Left ventricle myocardium inferior (tissue), 1 donor: ENCODE results near the gene DOK7. TPM values are rescaled to one million over a fixed set of nuclear protein-coding genes. Genes with fewer than 3 reads are reported as not detected.
"Not testable (repeated sequence)": the region's sequence is repeated elsewhere in the genome, so short reads cannot be mapped to it uniquely, and the experiment has no call there.

Experiments
- DNase-seq: peaks from one replicate; pipeline ENCODE4 v3.0.0-alpha.2; 2020
- H3K27ac ChIP-seq: fragments of 200-600 bp; replicated peaks from 2 replicates; pipeline ENCODE4 v1.8.0; 2021
- H3K27me3 ChIP-seq: fragments of 200-600 bp; 2 replicates; pipeline ENCODE4 v1.8.0; 2021; ENCODE audit warnings: low read depth
- H3K36me3 ChIP-seq: fragments of 200-600 bp; 2 replicates; pipeline ENCODE4 v1.8.0; 2021
- H3K4me1 ChIP-seq: fragments of 200-600 bp; 2 replicates; pipeline ENCODE4 v1.8.0; 2021
- H3K4me3 ChIP-seq: fragments of 200-600 bp; 2 replicates; pipeline ENCODE4 v1.8.0; 2021; ENCODE audit warnings: mild to moderate bottlenecking, moderate library complexity
- H3K9me3 ChIP-seq: fragments of 200-600 bp; replicated peaks from 2 replicates; pipeline ENCODE4 v1.8.0; 2021
- intact Hi-C: fragments of 100-400 bp; cut with micrococcal nuclease; formaldehyde crosslinking; loops from one replicate; pipeline ENCODE4 v1.11.0; 2022
- total RNA-seq: library from RNA; stranded (reverse); fragmentation: NEBNext Ultra II Directional; extraction: Animal tissue kit (Norgen Biotek cat#: 25700); gene quantifications from one replicate; pipeline ENCODE4 v1.2.1, GENCODE V29; 2021
- TF ChIP-seq, protein P1 (sequence below): fragments of 200-600 bp; IDR thresholded peaks from 2 replicates; pipeline ENCODE4 v1.8.0; 2021; ENCODE audit warnings: antibody characterized with exemption, mild to moderate bottlenecking, borderline replicate concordance
- donor health status: DM: no; HTN: yes; CAD: no; lungs with severe emphysema.

The DOK7 gene
- total RNA-seq, 1 donor from 2014 or later: 46.7 TPM

- H3K4me3 ChIP-seq: peak overlapping the region; percentile 97
- intact Hi-C loops: no loop called here
- H3K4me1 ChIP-seq: peaks cover 54% of the 10 kb centered on the region
- no peaks in the 10 kb centered on the region for H3K27me3 ChIP-seq
- H3K36me3 ChIP-seq: peaks cover 14% of the 10 kb centered on the region
- no peak for DNase-seq
- H3K27ac ChIP-seq: no peak overlapping the region
- TF ChIP-seq, protein P1, sequence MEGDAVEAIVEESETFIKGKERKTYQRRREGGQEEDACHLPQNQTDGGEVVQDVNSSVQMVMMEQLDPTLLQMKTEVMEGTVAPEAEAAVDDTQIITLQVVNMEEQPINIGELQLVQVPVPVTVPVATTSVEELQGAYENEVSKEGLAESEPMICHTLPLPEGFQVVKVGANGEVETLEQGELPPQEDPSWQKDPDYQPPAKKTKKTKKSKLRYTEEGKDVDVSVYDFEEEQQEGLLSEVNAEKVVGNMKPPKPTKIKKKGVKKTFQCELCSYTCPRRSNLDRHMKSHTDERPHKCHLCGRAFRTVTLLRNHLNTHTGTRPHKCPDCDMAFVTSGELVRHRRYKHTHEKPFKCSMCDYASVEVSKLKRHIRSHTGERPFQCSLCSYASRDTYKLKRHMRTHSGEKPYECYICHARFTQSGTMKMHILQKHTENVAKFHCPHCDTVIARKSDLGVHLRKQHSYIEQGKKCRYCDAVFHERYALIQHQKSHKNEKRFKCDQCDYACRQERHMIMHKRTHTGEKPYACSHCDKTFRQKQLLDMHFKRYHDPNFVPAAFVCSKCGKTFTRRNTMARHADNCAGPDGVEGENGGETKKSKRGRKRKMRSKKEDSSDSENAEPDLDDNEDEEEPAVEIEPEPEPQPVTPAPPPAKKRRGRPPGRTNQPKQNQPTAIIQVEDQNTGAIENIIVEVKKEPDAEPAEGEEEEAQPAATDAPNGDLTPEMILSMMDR: no peak
- no peaks in the 10 kb centered on the region for H3K9me3 ChIP-seq
These were observed 67.7 kb downstream of the DOK7 start for GRCh38 chr4:3530663-3531254.

- DNase-seq: no peak
These were observed 68.3 kb downstream of the DOK7 start for GRCh38 chr4:3531318-3531878.

GRCh38 chr4:3531879-3532750 is 69.0 kb downstream of the DOK7 start, which contains the start of gene LRPAP1:
Gene LRPAP1, minus strand, starts transcription at chr4:3532422. Its CDS starts 10 bp downstream, at chr4:3532412.
- DNase-seq: peak; percentile 91
- Histone ChIP-seq H3K4me3 (peak within 1 kb of the TSS; percentile 97), H3K36me3 (peaks cover 14% of the 10 kb centered on the region), H3K9me3 (no peaks in the 10 kb centered on the region), H3K27me3 (no peaks in the 10 kb centered on the region), H3K27ac (peak within 1 kb of the TSS; percentile 84), H3K4me1 (peaks cover 54% of the 10 kb centered on the region)
- intact Hi-C loops: no loop called here
- TF ChIP-seq, protein P1: no peak

More at GRCh38 chr4:3531318-3531878, 68.3 kb downstream of the DOK7 start:
- peaks cover 54% of the 10 kb centered on the region for H3K4me1 ChIP-seq
- H3K4me3 ChIP-seq: peak overlapping the region; percentile 97
- peaks cover 14% of the 10 kb centered on the region for H3K36me3 ChIP-seq
- TF ChIP-seq, protein P1: no peak
- H3K9me3 ChIP-seq: no peaks in the 10 kb centered on the region
- H3K27ac ChIP-seq: peak overlapping the region; percentile 84
- intact Hi-C loops: no loop called here
- H3K27me3 ChIP-seq: no peaks in the 10 kb centered on the region

DNA sequence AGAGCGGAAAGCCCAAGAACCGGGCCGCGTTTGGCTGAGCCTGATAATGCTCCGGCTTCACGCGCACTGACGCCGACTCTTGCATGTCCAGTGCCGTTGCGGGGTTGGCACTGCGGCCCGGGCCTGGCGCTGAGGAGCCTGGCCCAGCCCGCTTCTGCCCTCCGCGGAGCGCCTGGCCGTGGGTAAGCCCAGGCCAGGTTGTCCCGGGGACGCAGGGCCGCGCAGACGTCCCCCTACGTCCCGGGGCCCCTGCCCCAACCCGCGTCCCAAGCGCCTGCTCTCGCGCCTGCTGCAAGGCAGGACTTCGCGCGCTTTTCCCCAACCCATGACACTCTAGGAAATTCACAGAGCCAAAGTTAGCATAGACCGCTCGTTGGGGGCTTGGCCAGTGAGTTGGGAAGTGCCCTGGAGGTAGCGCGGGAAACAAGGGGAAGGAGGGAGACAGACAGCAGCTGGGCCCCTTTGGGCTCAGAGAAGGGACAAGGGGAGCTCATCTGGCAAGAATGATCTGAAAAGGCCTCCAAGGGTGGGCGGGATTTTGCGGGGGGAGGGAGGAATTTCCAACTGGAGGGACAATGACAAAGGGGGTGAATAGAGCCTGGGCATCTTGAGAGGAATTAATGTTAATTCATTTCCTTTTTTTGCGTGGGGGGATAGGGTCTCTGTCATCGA is 69.8 kb downstream of the DOK7 start:
- Histone ChIP-seq H3K36me3 (peaks cover 11% of the 10 kb centered on the region), H3K27me3 (no peaks in the 10 kb centered on the region), H3K4me3 (peak overlapping the region; percentile 97), H3K27ac (peak overlapping the region; percentile 84), H3K9me3 (no peaks in the 10 kb centered on the region), H3K4me1 (peaks cover 49% of the 10 kb centered on the region)
- no peak for DNase-seq
- TF ChIP-seq, protein P1: no peak
- intact Hi-C loops: no loop called here

- intact Hi-C loops: no loop called here
- Histone ChIP-seq H3K4me3 (no peak overlapping the region), H3K27ac (no peak overlapping the region), H3K4me1 (peaks cover 44% of the 10 kb centered on the region), H3K27me3 (no peaks in the 10 kb centered on the region), H3K36me3 (peaks cover 7% of the 10 kb centered on the region), H3K9me3 (no peaks in the 10 kb centered on the region)
- TF ChIP-seq, protein P1: no peak
- DNase-seq: no peak
These were observed 70.3 kb downstream of the DOK7 start for GRCh38 chr4:3533423-3533820.

- H3K4me3 ChIP-seq, intact Hi-C loops, H3K27me3 ChIP-seq, H3K9me3 ChIP-seq, DNase-seq, H3K27ac ChIP-seq, H3K36me3 ChIP-seq: not testable (repeated sequence)
- peaks cover 21% of the 10 kb centered on the region for H3K4me1 ChIP-seq
These were observed 72.7 kb downstream of the DOK7 start for GRCh38 chr4:3535812-3536211.

- intact Hi-C loops, DNase-seq, H3K4me3 ChIP-seq, H3K36me3 ChIP-seq, H3K27ac ChIP-seq, H3K9me3 ChIP-seq, H3K4me1 ChIP-seq, H3K27me3 ChIP-seq: not testable (repeated sequence)
These were observed 75.8 kb downstream of the DOK7 start for GRCh38 chr4:3538906-3539305.

DNA sequence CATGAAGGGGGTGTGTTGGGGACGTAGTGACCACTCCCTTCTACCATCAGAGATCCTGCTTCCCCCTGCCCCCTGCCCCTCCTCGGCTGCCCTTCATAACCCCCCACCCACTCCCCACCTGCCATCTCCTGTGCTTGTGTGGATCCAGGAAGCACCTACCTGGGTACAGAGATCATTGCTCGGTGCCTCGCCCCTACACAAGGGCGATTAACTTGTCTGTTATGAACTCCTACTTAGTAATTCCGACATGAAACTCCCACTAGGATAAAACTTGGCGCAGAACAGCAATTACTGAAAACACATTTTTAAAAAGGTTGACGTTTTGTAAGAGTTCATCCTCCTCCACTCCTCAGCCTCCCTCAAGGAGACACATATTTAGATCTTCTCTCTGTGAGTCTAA is 80.3 kb downstream of the DOK7 start:
- H3K9me3 ChIP-seq, H3K4me3 ChIP-seq, H3K27ac ChIP-seq, H3K27me3 ChIP-seq, intact Hi-C loops, DNase-seq, H3K4me1 ChIP-seq, H3K36me3 ChIP-seq: not testable (repeated sequence)
